Mucosa of rectum (tissue), 2 donors: ENCODE data around the gene ATF7IP.

Experiments
- H3K27ac ChIP-seq, 2 donors: one replicate each; pipeline ENCODE4 v1.7.0; 2013; ENCODE audit warnings: inconsistent platforms in 2 of 2, low read depth in 2 of 2, low read length in 2 of 2
- H3K27me3 ChIP-seq, 2 donors: one replicate each; pipeline ENCODE4 v1.7.0; 2013; ENCODE audit warnings: low read length in 2 of 2; ENCODE audit not compliant: control insufficient read depth in 2 of 2, insufficient read depth in 2 of 2
- H3K36me3 ChIP-seq, 2 donors: one replicate each; pipeline ENCODE4 v1.7.0; 2013; ENCODE audit warnings: low read length in 2 of 2; ENCODE audit not compliant: control insufficient read depth in 2 of 2, insufficient read depth in 2 of 2
- H3K4me1 ChIP-seq, 2 donors: one replicate each; pipeline ENCODE4 v1.7.0; 2013; ENCODE audit warnings: low read length in 2 of 2, mild to moderate bottlenecking in 1 of 2; ENCODE audit not compliant: control insufficient read depth in 2 of 2, insufficient read depth in 2 of 2
- H3K4me3 ChIP-seq, 2 donors: one replicate each; pipeline ENCODE4 v1.7.0; 2013; ENCODE audit warnings: low read length in 2 of 2
- H3K9ac ChIP-seq, 2 donors: one replicate each; pipeline ENCODE4 v1.7.0; 2013; ENCODE audit warnings: low read length in 2 of 2, low read depth in 1 of 2, mild to moderate bottlenecking in 1 of 2
- H3K9me3 ChIP-seq, 2 donors: one replicate each; pipeline ENCODE4 v1.7.0; 2013; ENCODE audit warnings: low read length in 2 of 2; ENCODE audit not compliant: control insufficient read depth in 2 of 2
- donor health status: healthy.
- donor health status: Normal muscosa, but diverticular disease.

Gene ATF7IP

DNA sequence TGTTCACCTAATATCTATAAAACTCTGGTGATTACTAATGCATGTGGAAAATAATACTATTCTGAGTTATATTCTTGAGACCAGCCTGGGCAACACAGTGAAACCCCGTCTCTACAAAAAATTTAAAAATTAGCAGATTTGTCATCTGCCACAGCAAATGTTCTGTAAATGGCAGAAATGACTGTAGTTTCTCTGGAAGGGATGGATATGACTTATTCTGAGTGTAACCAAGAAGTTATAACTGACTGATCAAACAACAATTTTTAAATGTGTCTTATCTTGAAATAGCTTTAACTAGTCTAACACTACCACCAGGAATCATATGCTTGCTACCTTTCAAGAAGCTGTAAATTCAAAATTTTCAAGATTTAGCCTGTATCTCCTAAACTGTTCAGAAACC, 113.5 kb downstream of the ATF7IP start:
- Histone ChIP-seq H3K4me3 (no peak overlapping the region), H3K9me3 (peaks cover 0 to 2% of the 10 kb centered on the region in 2 donors), H3K9ac (no peak overlapping the region), H3K27ac (no peak overlapping the region), H3K27me3 (no peaks in the 10 kb centered on the region), H3K36me3 (peaks cover 44 to 54% of the 10 kb centered on the region in 2 donors), H3K4me1 (no peaks in the 10 kb centered on the region)

DNA sequence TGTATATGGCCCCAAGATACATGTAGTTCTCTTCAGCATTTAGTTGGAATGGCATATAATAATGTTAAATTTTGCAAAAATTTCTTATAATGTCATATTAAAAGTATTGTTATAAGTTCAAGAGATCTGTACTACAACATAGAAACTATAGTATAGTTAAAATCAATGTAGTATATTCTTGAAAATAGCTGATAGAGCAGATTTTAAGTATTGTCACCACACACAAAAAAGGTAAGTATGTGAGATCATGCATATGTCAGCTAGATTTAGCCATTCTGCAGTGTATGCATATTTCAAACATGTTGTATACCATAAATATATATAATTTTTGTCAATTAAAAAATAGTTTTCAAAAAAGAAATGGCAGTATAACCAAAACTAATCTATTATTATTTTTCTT, 115.7 kb downstream of the ATF7IP start:
- peaks cover 50 to 65% of the 10 kb centered on the region in 2 donors for H3K36me3 ChIP-seq
- no peaks in the 10 kb centered on the region for H3K4me1 ChIP-seq
- H3K27ac ChIP-seq, result no peak overlapping the region
- H3K9ac ChIP-seq, result no peak overlapping the region
- H3K27me3 ChIP-seq, result no peaks in the 10 kb centered on the region
- no peaks in the 10 kb centered on the region for H3K9me3 ChIP-seq
- no peak overlapping the region for H3K4me3 ChIP-seq

GRCh38 chr12:14482361-14482760, 116.9 kb downstream of the ATF7IP start:
- Histone ChIP-seq H3K27me3 (no peaks in the 10 kb centered on the region), H3K4me3 (no peak overlapping the region), H3K27ac (no peak overlapping the region), H3K4me1 (no peaks in the 10 kb centered on the region), H3K9ac (no peak overlapping the region), H3K36me3 (peaks cover 51 to 68% of the 10 kb centered on the region in 2 donors), H3K9me3 (no peaks in the 10 kb centered on the region)

DNA sequence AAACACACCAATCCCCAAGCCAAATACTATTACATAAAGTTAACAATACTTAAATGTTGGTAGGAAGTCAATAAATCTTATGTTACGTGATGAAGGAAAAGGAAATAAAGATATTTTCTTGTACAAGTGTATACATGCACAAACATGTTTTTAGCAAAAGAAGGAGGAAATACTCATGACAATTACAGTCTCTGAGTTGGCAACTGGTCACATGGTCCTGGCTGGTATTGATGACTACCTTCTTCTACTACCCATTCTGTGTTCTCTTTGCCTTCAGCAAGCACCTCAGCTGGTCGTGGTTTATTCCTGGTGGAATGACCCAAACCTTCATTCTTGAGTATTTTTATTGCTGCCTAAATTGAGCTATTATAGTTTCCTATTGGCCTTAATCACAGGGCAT, 117.4 kb downstream of the ATF7IP start:
- no peaks in the 10 kb centered on the region for H3K4me1 ChIP-seq
- no peak overlapping the region for H3K9ac ChIP-seq
- H3K36me3 ChIP-seq, result peaks cover 54 to 66% of the 10 kb centered on the region in 2 donors
- H3K4me3 ChIP-seq, result no peak overlapping the region
- no peaks in the 10 kb centered on the region for H3K9me3 ChIP-seq
- no peaks in the 10 kb centered on the region for H3K27me3 ChIP-seq
- no peak overlapping the region for H3K27ac ChIP-seq

GRCh38 chr12:14495326-14495725, 129.8 kb downstream of the ATF7IP start:
- Histone ChIP-seq H3K4me3 (no peak overlapping the region), H3K9me3 (no peaks in the 10 kb centered on the region), H3K4me1 (no peaks in the 10 kb centered on the region), H3K27ac (no peak overlapping the region), H3K9ac (no peak overlapping the region), H3K36me3 (peaks cover 44 to 59% of the 10 kb centered on the region in 2 donors), H3K27me3 (no peaks in the 10 kb centered on the region)

DNA sequence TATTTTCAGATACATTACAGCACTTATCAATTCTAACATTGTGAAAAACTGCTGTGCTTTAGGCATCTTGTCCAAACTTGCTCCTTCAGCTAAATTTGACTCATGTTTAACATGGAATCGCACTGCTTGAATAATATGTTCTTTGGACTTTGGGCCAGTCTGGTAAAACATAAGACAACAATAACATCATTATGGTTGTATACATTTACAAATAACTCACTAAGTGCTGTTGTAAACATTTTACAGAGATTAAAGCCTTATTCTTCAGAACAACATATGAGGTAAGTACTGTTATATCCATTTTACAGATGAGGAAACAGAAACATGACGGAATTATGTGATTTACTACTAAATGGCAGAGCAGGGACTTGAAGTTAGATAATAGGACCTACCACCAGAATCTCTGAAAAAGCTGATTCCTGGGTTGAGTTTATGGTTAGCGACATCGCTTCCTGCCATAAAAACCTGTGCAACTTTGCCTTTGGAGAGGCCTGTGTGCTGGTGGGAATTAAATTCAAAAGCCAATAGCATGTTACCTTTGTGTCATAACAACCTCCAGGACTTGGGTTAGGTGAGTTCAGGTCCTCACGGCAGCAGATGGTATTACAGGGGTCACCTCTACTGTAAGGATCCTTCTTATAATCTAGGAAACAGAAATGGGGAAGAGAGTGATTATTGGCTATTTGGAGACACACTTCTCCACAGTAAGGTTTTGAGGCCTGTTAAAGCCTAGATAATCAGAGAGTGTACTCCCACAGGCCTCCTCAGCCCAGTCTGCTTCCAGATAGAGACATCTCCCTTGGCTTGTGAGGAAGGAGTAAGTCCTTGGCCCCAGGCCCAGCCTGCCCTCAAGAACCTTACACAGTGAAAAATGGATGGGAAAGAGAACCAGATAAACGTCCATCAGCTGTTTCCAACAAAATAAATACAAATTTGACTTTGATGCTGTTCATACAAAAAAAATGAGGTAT, 140.4 kb downstream of the ATF7IP start:
- no peak overlapping the region for H3K4me3 ChIP-seq
- no peak overlapping the region for H3K27ac ChIP-seq
- no peaks in the 10 kb centered on the region for H3K27me3 ChIP-seq
- no peaks in the 10 kb centered on the region for H3K4me1 ChIP-seq
- peaks cover 18 to 25% of the 10 kb centered on the region in 2 donors for H3K36me3 ChIP-seq
- H3K9me3 ChIP-seq, result no peaks in the 10 kb centered on the region
- no peak overlapping the region for H3K9ac ChIP-seq

GRCh38 chr12:14510574-14510973, 145.1 kb downstream of the ATF7IP start:
- Histone ChIP-seq H3K27me3 (no peaks in the 10 kb centered on the region), H3K4me3 (no peak overlapping the region), H3K9ac (no peak overlapping the region), H3K9me3 (no peaks in the 10 kb centered on the region), H3K4me1 (peaks cover 0 to 3% of the 10 kb centered on the region in 2 donors), H3K36me3 (peaks cover 5 to 6% of the 10 kb centered on the region in 2 donors), H3K27ac (no peak overlapping the region)

DNA sequence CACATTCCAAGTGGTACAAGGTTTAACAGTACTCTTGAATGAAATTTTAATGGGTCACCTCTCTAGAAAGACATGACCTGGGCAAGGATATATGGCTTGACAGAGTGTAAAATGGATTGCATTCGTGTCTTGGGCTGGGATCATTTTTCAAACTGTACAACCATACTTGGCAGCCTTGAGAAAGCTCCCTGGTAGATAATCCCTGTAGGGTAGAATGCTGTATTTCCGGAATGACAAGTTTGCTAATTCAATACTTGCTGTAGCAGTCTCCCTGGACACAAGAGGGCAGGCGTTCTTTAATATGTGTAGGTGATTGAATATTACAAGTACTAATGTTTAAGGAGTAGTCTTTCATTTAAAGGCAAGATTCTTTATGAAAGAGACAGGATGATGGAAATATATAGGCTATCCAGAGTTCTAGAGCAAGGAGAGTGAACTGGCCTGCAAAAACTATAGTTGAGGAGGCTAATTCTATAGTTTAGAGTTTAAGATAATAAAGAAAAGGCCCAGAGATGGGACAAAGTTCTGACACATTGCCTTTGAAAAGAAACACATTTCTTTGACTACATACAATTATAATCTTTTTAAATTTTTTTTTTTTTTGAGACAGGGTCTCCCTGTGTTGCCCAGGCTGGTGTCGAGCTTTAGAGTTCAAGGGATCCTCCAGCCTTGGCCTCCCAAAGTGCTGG, 148.8 kb downstream of the ATF7IP start:
- Histone ChIP-seq H3K9ac (no peak overlapping the region), H3K4me1 (peaks cover 2 to 3% of the 10 kb centered on the region in 2 donors), H3K9me3 (no peaks in the 10 kb centered on the region), H3K36me3 (no peaks in the 10 kb centered on the region), H3K4me3 (no peak overlapping the region), H3K27ac (peak overlapping the region; percentile 57 to 60), H3K27me3 (no peaks in the 10 kb centered on the region)

- no peak overlapping the region for H3K9ac ChIP-seq
- H3K36me3 ChIP-seq, result no peaks in the 10 kb centered on the region
- H3K4me1 ChIP-seq, result peaks cover 2 to 3% of the 10 kb centered on the region in 2 donors
- H3K4me3 ChIP-seq, result no peak overlapping the region
- H3K27ac ChIP-seq, result no peak overlapping the region
- H3K27me3 ChIP-seq, result no peaks in the 10 kb centered on the region
- H3K9me3 ChIP-seq, result no peaks in the 10 kb centered on the region
Measured at GRCh38 chr12:14514946-14515345, 149.5 kb downstream of the ATF7IP start.

GRCh38 chr12:14521822-14522221, 156.3 kb downstream of the ATF7IP start:
- no peaks in the 10 kb centered on the region for H3K27me3 ChIP-seq
- peaks cover 0 to 2% of the 10 kb centered on the region in 2 donors for H3K4me1 ChIP-seq
- H3K36me3 ChIP-seq, result no peaks in the 10 kb centered on the region
- H3K9ac ChIP-seq, result no peak overlapping the region
- no peak overlapping the region for H3K4me3 ChIP-seq
- H3K27ac ChIP-seq, result no peak overlapping the region
- peaks cover 3 to 8% of the 10 kb centered on the region in 2 donors for H3K9me3 ChIP-seq
